Motor neuron (in vitro differentiated cells): ENCODE data around the gene RHOD. TPM values are rescaled to one million over a fixed set of nuclear protein-coding genes. Genes with fewer than 3 reads are reported as not detected.

Source experiments
- total RNA-seq, 8 experiments: library from RNA; unstranded; fragments of 300-600 nt; gene quantifications; 2 replicates each; pipeline versions ENCODE4 v1.2.3 to v1.2.4, GENCODE V29; 2022

RHOD gene
- total RNA-seq, 8 experiments from 2014 or later, result 0.24 to 10.1 (median 1.2) TPM; not detected in 4

Other genes starting within 250 kb of the RHOD start
- 10 to 100 TPM; 11.4 to 21.6 (median 15.4) TPM for gene RCE1, start 213.4 kb upstream of the RHOD start, total RNA-seq
- gene LRFN4, start 199.8 kb upstream of the RHOD start, total RNA-seq, result 10 to 100 TPM in 7 of 8 experiments, 1 to 10 TPM in 1; 7.7 to 45.9 (median 34.0) TPM
- gene PC, start 98.5 kb upstream of the RHOD start, total RNA-seq, result 10 to 100 TPM in 7 of 8 experiments, 1 to 10 TPM in 1; 8.7 to 31.9 (median 20.0) TPM
- not detected for gene C11orf86, start 81.5 kb upstream of the RHOD start, total RNA-seq
- 1 to 10 TPM in 5 of 8 experiments, under 1 TPM in 3; 0.40 to 4.8 (median 2.0) TPM for gene SYT12, start 33.7 kb upstream of the RHOD start, total RNA-seq
- gene KDM2A, start 62.4 kb downstream of the RHOD start, total RNA-seq, result 10 to 100 TPM; 20.5 to 83.0 (median 33.9) TPM
- 10 to 100 TPM; 13.8 to 40.5 (median 32.6) TPM for gene GRK2, start 209.6 kb downstream of the RHOD start, total RNA-seq
- gene ANKRD13D, start 232.5 kb downstream of the RHOD start, total RNA-seq, result 10 to 100 TPM; 14.5 to 43.1 (median 32.9) TPM
- gene SSH3, start 246.7 kb downstream of the RHOD start, total RNA-seq, result 10 to 100 TPM in 2 of 8 experiments, 1 to 10 TPM in 3, under 1 TPM in 3; 0.54 to 26.8 (median 1.5) TPM